ENCODE data around the gene PLAU. TPM values are rescaled to one million over a fixed set of nuclear protein-coding genes. Genes with fewer than 3 reads are reported as not detected.

PLAU gene
- total and polyA plus RNA-seq, 7 donors: 2.5 to 15.7 (median 3.8) TPM

DNA sequence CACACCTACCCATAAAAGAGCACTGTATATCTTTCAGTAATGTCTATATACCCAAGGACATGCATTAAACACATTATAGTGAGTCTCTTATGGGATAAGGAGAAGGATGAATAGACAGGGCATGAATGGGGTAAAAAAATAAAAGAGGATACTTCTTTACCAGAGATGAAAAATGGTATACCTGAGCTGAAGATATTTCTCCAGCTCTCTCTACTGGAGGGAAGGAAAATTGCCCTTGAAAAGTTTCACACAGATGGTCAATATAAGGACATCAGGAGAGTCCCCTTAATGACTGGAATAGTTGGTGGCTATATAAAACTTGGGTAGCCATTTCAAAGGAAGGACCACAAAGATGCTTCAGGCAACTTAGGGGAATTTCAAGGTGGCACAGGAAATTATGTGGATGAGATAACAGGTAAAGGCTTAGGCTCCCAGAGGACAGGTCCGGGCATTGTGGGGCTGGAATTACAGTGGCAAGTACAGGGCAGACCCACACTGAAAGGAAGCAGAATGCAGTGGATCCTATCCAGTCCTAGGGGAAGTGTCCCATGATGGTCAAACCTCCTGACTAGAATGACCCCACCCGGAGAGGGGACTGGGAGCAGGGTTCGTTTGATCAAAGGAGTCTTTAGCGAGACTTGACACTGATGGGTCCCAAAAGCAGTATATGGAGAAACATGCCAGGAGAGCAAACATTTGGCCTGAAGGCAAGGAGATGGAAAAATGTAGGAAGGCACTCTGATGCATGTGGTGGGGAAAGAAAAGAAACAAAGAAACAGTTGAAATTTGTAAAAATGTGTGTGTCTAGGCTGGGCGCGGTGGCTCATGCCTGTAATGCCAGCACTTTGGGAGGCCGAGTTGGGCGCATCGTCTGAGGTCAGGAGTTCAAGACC, 35.6 kb downstream of the PLAU start:
- Histone ChIP-seq H3K4me3 (no peak overlapping the region), H3K9me3 (no peaks in the 10 kb centered on the region), H3K4me1 (no peaks in the 10 kb centered on the region), H3K36me3 (no peaks in the 10 kb centered on the region), H3K27me3 (no peaks in the 10 kb centered on the region), H3K27ac (no peak overlapping the region)
- TF ChIP-seq POLR2A (IDR thresholded peaks at IDR 0.05) (no peak), EP300 (IDR thresholded peaks at IDR 0.05) (no peak), POLR2AphosphoS5 (IDR thresholded peaks at IDR 0.05) (no peak)
- TF ChIP-seq, protein P1, sequence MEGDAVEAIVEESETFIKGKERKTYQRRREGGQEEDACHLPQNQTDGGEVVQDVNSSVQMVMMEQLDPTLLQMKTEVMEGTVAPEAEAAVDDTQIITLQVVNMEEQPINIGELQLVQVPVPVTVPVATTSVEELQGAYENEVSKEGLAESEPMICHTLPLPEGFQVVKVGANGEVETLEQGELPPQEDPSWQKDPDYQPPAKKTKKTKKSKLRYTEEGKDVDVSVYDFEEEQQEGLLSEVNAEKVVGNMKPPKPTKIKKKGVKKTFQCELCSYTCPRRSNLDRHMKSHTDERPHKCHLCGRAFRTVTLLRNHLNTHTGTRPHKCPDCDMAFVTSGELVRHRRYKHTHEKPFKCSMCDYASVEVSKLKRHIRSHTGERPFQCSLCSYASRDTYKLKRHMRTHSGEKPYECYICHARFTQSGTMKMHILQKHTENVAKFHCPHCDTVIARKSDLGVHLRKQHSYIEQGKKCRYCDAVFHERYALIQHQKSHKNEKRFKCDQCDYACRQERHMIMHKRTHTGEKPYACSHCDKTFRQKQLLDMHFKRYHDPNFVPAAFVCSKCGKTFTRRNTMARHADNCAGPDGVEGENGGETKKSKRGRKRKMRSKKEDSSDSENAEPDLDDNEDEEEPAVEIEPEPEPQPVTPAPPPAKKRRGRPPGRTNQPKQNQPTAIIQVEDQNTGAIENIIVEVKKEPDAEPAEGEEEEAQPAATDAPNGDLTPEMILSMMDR (IDR thresholded peaks at IDR 0.05): no peak
- intact Hi-C loops (cut with DNase I): no loop called here
- 84 to 91% methylated on average over 9 of the region's 9 CpGs for WGBS, 2 donors
- peak; percentile 30 for DNase-seq

DNA sequence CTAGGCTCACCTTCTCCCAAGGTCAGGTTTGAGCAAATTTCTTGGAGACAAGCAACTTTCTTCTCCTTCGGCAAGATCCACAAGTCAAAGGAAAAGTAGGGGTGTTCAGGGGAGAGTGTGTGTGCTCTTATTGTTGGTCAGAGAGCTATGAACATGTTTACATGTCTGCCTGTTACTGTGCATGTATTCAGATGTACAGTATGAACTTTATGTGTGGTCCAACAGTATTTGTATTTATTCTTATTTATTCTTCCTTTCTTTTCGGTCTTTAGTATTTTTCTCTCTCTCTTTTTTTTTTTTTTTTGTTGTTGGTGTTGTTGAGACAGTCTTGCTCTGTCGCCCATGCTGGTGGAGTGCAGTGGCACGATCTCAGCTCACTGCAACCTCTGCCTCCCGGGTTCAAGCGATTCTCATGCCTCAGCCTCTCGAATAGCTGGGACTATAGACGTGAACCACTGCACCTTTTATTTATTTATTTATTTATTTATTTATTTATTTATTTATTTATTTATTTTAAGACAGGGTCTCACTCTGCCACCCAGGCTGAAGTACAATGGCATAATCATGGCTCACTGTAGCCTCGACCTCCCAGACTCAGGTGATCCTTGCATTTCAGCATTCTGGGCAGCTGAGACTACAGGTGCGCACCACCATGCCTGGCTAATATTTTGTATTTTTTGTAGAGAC, 38.2 kb downstream of the PLAU start:
- Histone ChIP-seq H3K9me3 (no peaks in the 10 kb centered on the region), H3K4me1 (no peaks in the 10 kb centered on the region), H3K27ac (no peak overlapping the region), H3K36me3 (no peaks in the 10 kb centered on the region), H3K27me3 (no peaks in the 10 kb centered on the region), H3K4me3 (no peak overlapping the region)
- peak; percentile 15 for DNase-seq
- 91 to 95% methylated on average over 10 of the region's 10 CpGs for WGBS, 2 donors
- TF ChIP-seq POLR2A (IDR thresholded peaks at IDR 0.05) (no peak), EP300 (IDR thresholded peaks at IDR 0.05) (no peak), POLR2AphosphoS5 (IDR thresholded peaks at IDR 0.05) (no peak)
- TF ChIP-seq, protein P1 (IDR thresholded peaks at IDR 0.05): no peak
- intact Hi-C loops (cut with DNase I): no loop called here

DNA sequence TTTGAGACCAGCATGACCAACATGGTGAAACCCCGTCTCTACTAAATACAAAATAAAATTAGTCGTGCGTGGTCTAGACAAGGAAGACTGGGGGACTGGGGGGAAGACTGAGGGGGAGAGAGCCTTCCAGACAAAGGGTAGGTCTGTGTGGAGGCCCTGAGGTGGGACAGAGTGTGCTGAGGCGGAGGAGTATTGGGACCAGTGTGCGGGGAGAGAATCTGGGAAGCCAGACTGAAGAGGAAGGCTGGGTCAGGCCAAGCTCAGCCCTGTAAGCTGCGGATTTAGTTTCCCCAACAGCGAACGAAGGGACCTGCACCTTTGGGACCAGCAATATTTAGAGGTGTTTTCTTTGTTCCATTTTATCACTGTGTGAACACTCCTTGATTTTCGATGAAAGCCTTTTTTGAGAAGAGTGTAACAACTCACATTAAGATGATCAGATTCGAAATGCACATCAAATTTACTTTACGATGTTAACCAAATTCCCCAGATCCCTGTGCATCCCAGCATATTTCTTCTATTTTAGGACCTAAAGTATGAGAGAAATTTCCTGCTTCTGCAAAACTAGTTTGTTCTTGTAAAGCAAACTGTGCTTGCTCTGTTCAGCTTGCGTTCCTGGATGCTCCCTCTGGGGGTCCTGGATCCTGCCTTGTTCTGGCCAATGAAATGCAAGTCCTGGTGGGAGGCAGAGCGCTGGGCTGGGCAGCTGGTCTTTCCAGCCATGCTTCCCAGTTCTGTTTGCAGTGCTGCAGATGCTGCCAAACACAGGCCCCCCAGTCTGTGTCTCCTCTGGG, 39.4 kb downstream of the PLAU start:
- Histone ChIP-seq H3K4me1 (no peaks in the 10 kb centered on the region), H3K27me3 (no peaks in the 10 kb centered on the region), H3K4me3 (no peak overlapping the region), H3K9me3 (no peaks in the 10 kb centered on the region), H3K36me3 (no peaks in the 10 kb centered on the region), H3K27ac (no peak overlapping the region)
- intact Hi-C loops (cut with DNase I): no loop called here
- TF ChIP-seq POLR2AphosphoS5 (IDR thresholded peaks at IDR 0.05) (no peak), POLR2A (IDR thresholded peaks at IDR 0.05) (no peak)
- TF ChIP-seq, protein P1 (IDR thresholded peaks at IDR 0.05): no peak
- 87 to 91% methylated on average over 13 of the region's 13 CpGs for WGBS, 2 donors
- peak; percentile 41 for DNase-seq

DNA sequence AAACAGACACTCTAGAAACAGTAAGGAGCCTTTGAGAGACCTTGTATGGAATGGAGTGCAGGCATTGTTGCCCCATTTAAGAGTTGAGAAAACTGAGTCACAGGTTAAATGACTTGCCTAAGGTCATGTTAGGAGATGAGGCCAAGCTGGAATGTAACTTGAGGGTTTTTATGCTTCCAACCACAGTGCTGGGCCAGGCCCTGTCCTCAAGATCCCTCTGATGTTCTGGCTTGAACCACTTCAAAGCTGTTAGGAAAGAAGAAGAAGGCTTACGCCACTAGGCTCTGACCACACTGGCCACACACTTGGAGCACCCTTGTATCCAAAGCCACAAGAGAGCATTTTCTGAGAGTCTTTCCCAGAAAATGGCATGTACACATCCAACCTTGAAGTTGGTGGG, 42.7 kb downstream of the PLAU start:
- DNase-seq: no peak
- Histone ChIP-seq H3K27me3 (no peaks in the 10 kb centered on the region), H3K4me1 (peaks cover 0 to 16% (median 13%) of the 10 kb centered on the region in 4 donors), H3K9me3 (no peaks in the 10 kb centered on the region), H3K4me3 (no peak overlapping the region), H3K36me3 (no peaks in the 10 kb centered on the region), H3K27ac (no peak overlapping the region)
- 80 to 86% methylated on average over 1 of the region's 1 CpG for WGBS, 2 donors
- TF ChIP-seq, protein P1 (IDR thresholded peaks at IDR 0.05): no peak
- TF ChIP-seq POLR2A (IDR thresholded peaks at IDR 0.05): no peak
- no peak for TF ChIP-seq EP300 (IDR thresholded peaks at IDR 0.05)
- no peak for TF ChIP-seq POLR2AphosphoS5 (IDR thresholded peaks at IDR 0.05)
- intact Hi-C loops (cut with DNase I): no loop called here

All from sigmoid colon (tissue), 7 donors.